ENCODE measurements around the gene SLCO2A1. TPM values are rescaled to one million over a fixed set of nuclear protein-coding genes. Genes with fewer than 3 reads are reported as not detected.

SLCO2A1 gene
- total and polyA plus RNA-seq, 2 experiments from 2014 or later = 0.31 to 1.0 TPM

DNA sequence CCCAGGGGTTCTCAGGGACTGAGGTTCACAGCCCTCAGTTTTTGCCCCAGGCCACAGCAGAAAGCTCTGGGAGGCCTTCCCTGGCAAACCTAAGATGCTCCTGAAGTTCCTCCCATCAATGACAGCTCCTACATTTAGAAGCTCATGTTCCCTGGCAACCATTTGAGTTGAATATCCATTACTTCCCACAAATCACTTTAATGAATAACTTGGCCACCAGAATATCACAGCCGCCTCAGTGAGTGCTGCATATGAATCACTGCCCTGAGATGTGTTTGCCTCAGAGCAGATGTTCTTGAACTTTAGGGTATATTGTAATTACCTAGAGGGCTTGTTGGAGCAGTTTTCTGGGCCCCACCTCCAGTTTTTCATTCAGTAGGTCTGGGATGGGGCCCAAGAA lies 27.4 kb downstream of the SLCO2A1 start (continued):
- TF ChIP-seq, protein P1, sequence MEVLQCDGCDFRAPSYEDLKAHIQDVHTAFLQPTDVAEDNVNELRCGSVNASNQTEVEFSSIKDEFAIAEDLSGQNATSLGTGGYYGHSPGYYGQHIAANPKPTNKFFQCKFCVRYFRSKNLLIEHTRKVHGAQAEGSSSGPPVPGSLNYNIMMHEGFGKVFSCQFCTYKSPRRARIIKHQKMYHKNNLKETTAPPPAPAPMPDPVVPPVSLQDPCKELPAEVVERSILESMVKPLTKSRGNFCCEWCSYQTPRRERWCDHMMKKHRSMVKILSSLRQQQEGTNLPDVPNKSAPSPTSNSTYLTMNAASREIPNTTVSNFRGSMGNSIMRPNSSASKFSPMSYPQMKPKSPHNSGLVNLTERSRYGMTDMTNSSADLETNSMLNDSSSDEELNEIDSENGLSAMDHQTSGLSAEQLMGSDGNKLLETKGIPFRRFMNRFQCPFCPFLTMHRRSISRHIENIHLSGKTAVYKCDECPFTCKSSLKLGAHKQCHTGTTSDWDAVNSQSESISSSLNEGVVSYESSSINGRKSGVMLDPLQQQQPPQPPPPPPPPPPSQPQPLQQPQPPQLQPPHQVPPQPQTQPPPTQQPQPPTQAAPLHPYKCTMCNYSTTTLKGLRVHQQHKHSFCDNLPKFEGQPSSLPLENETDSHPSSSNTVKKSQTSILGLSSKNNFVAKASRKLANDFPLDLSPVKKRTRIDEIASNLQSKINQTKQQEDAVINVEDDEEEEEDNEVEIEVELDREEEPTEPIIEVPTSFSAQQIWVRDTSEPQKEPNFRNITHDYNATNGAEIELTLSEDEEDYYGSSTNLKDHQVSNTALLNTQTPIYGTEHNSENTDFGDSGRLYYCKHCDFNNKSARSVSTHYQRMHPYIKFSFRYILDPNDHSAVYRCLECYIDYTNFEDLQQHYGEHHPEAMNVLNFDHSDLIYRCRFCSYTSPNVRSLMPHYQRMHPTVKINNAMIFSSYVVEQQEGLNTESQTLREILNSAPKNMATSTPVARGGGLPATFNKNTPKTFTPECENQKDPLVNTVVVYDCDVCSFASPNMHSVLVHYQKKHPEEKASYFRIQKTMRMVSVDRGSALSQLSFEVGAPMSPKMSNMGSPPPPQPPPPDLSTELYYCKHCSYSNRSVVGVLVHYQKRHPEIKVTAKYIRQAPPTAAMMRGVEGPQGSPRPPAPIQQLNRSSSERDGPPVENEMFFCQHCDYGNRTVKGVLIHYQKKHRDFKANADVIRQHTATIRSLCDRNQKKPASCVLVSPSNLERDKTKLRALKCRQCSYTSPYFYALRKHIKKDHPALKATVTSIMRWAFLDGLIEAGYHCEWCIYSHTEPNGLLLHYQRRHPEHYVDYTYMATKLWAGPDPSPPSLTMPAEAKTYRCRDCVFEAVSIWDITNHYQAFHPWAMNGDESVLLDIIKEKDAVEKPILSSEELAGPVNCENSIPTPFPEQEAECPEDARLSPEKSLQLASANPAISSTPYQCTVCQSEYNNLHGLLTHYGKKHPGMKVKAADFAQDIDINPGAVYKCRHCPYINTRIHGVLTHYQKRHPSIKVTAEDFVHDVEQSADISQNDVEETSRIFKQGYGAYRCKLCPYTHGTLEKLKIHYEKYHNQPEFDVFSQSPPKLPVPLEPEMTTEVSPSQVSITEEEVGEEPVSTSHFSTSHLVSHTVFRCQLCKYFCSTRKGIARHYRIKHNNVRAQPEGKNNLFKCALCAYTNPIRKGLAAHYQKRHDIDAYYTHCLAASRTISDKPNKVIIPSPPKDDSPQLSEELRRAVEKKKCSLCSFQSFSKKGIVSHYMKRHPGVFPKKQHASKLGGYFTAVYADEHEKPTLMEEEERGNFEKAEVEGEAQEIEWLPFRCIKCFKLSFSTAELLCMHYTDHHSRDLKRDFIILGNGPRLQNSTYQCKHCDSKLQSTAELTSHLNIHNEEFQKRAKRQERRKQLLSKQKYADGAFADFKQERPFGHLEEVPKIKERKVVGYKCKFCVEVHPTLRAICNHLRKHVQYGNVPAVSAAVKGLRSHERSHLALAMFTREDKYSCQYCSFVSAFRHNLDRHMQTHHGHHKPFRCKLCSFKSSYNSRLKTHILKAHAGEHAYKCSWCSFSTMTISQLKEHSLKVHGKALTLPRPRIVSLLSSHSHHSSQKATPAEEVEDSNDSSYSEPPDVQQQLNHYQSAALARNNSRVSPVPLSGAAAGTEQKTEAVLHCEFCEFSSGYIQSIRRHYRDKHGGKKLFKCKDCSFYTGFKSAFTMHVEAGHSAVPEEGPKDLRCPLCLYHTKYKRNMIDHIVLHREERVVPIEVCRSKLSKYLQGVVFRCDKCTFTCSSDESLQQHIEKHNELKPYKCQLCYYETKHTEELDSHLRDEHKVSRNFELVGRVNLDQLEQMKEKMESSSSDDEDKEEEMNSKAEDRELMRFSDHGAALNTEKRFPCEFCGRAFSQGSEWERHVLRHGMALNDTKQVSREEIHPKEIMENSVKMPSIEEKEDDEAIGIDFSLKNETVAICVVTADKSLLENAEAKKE (CRISPR knock-in tag; IDR thresholded peaks at IDR 0.05) = no peak

DNA sequence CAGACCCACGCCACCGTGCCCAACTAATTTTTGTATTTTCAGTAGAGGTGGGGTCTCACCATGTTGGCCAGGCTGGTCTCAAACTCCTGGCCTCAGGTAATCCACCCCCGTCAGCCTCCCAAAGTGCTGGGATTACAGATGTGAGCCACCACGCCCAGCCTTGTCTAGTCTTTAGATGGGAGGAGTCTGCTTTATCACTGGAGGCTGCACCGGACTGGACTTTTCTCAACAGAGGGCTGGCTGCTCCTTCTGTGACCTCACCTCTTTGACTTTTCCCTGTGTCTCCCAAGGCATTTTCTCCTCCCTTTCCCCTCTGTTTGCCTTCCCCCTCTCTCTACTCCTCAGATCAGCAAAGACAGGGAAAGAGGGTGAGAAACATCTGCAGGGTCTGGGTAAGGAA lies 28.5 kb downstream of the SLCO2A1 start:
- Mint-ChIP-seq H3K36me3 (ENCODE audit: low read depth) (no peaks in the 10 kb centered on the region), H3K9me3 (peaks cover 8% of the 10 kb centered on the region), H3K27ac (no peak overlapping the region), H3K4me1 (no peaks in the 10 kb centered on the region), H3K4me3 (no peak overlapping the region), H3K27me3 (ENCODE audit: insufficient read depth, low read depth, poor library complexity) (peaks cover 9% of the 10 kb centered on the region)
- Histone ChIP-seq H3K4me3 (no peak overlapping the region), H3F3A (replicated peaks; ENCODE audit: low read depth) (no peaks in the 10 kb centered on the region), H3K79me2 (replicated peaks; ENCODE audit: insufficient read depth) (no peaks in the 10 kb centered on the region), H3K4me2 (no peak overlapping the region), H3K4me1 (ENCODE audit: insufficient read depth) (no peaks in the 10 kb centered on the region), H3K9me2 (ENCODE audit: insufficient read depth) (no peaks in the 10 kb centered on the region; the same call in 1 of the 2 replicates), H3K27me3 (ENCODE audit: insufficient read depth) (no peaks in the 10 kb centered on the region), H3K36me3 (ENCODE audit: insufficient read depth) (no peaks in the 10 kb centered on the region), H2AFZ (no peak overlapping the region), H4K20me1 (replicated peaks; ENCODE audit: insufficient read depth) (no peaks in the 10 kb centered on the region), H3K27ac (ENCODE audit: low read depth) (no peak overlapping the region)
- ATAC-seq (no peak), DNase-seq (ENCODE audit: low spot score) (no peak)
- TF ChIP-seq ZNF114 (CRISPR knock-in tag; IDR thresholded peaks at IDR 0.05) = no peak
- TF ChIP-seq, protein P2, sequence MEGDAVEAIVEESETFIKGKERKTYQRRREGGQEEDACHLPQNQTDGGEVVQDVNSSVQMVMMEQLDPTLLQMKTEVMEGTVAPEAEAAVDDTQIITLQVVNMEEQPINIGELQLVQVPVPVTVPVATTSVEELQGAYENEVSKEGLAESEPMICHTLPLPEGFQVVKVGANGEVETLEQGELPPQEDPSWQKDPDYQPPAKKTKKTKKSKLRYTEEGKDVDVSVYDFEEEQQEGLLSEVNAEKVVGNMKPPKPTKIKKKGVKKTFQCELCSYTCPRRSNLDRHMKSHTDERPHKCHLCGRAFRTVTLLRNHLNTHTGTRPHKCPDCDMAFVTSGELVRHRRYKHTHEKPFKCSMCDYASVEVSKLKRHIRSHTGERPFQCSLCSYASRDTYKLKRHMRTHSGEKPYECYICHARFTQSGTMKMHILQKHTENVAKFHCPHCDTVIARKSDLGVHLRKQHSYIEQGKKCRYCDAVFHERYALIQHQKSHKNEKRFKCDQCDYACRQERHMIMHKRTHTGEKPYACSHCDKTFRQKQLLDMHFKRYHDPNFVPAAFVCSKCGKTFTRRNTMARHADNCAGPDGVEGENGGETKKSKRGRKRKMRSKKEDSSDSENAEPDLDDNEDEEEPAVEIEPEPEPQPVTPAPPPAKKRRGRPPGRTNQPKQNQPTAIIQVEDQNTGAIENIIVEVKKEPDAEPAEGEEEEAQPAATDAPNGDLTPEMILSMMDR (conservative IDR thresholded peaks at IDR 0.05; ENCODE audit: low read depth in 2 of 2) = no peak
- no peak for TF ChIP-seq NANOG (IDR thresholded peaks at IDR 0.05; ENCODE audit: borderline replicate concordance)
- TF ChIP-seq EZH2phosphoT487 (IDR thresholded peaks at IDR 0.05; ENCODE audit: unreplicated experiment) = no peak
- TF ChIP-seq STAT1 (IDR thresholded peaks at IDR 0.05; ENCODE audit: unreplicated experiment) = no peak
- TF ChIP-seq POLR2AphosphoS5 (IDR thresholded peaks at IDR 0.05; ENCODE audit: low read depth) = no peak
- TF ChIP-seq CREB1 (CRISPR knock-in tag; IDR thresholded peaks at IDR 0.05; ENCODE audit: low read depth) = no peak
- no peak for TF ChIP-seq ZNF331 (CRISPR knock-in tag; IDR thresholded peaks at IDR 0.05; ENCODE audit: low read depth)
- TF ChIP-seq EZH2 (IDR thresholded peaks at IDR 0.05; ENCODE audit: low read depth, unreplicated experiment) = no peak

Data from GM23338 (cell line).